ENCODE data around the gene NDUFA12. TPM values are rescaled to one million over a fixed set of nuclear protein-coding genes. Genes with fewer than 3 reads are reported as not detected.

The NDUFA12 gene
- total and polyA plus RNA-seq, 7 donors: 189 to 389 (median 254) TPM

- Histone ChIP-seq H3K4me1 (peaks cover 18% of the 10 kb centered on the region), H3K27ac (no peak overlapping the region), H3K36me3 (ENCODE audit: insufficient read depth in 1 of 2, low read depth in 1 of 2) (peaks cover 0 to 20% of the 10 kb centered on the region in 2 donors), H3K4me3 (peak overlapping the region; percentile 91), H3K27me3 (ENCODE audit: insufficient read depth in 3 of 3, low read length in 2 of 3) (no peaks in the 10 kb centered on the region), H3K9me3 (peaks cover 8% of the 10 kb centered on the region)
- ATAC-seq (no peak), DNase-seq (no peak)
- TF ChIP-seq CTCF (IDR thresholded peaks at IDR 0.05): no peak
- intact Hi-C loops (cut with DNase I): no loop called here
- WGBS, 3 donors: 90 to 99% (median 98%) methylated on average over 2 of the region's 2 CpGs
Measured at GRCh38 chr12:95004610-95005009, 1.1 kb upstream of the NDUFA12 start.

- H3K27me3 ChIP-seq (ENCODE audit: insufficient read depth in 3 of 3, low read length in 2 of 3): no peaks in the 10 kb centered on the region
- DNase-seq (no peak), ATAC-seq (peak; percentile 4 to 46 (median 36))
- no peak for TF ChIP-seq CTCF (IDR thresholded peaks at IDR 0.05)
- peaks cover 0 to 20% of the 10 kb centered on the region in 2 donors for H3K36me3 ChIP-seq (ENCODE audit: insufficient read depth in 1 of 2, low read depth in 1 of 2)
- H3K4me1 ChIP-seq: peaks cover 23% of the 10 kb centered on the region
- WGBS, 3 donors: 60 to 66% (median 61%) methylated on average over 15 of the region's 15 CpGs
- H3K27ac ChIP-seq: peak overlapping the region; percentile 89
- intact Hi-C loops (cut with DNase I): no loop called here
- peak overlapping the region; percentile 91 for H3K4me3 ChIP-seq
- H3K9me3 ChIP-seq: peaks cover 8% of the 10 kb centered on the region
Measured at GRCh38 chr12:95003921-95004272, 400 bp upstream of the NDUFA12 start.

- ATAC-seq (no peak), DNase-seq (no peak)
- Histone ChIP-seq H3K36me3 (ENCODE audit: insufficient read depth in 1 of 2, low read depth in 1 of 2) (peaks cover 0 to 20% of the 10 kb centered on the region in 2 donors), H3K27me3 (ENCODE audit: insufficient read depth in 3 of 3, low read length in 2 of 3) (no peaks in the 10 kb centered on the region), H3K4me3 (peak overlapping the region; percentile 91), H3K9me3 (peaks cover 6% of the 10 kb centered on the region), H3K27ac (peak overlapping the region; percentile 89), H3K4me1 (peaks cover 32% of the 10 kb centered on the region)
- intact Hi-C loops (cut with DNase I): no loop called here
- TF ChIP-seq CTCF (IDR thresholded peaks at IDR 0.05): no peak
- WGBS, 3 donors: 19 to 25% (median 20%) methylated on average over 3 of the region's 3 CpGs
Measured at GRCh38 chr12:95002754-95003153, 743 bp downstream of the NDUFA12 start.

DNA sequence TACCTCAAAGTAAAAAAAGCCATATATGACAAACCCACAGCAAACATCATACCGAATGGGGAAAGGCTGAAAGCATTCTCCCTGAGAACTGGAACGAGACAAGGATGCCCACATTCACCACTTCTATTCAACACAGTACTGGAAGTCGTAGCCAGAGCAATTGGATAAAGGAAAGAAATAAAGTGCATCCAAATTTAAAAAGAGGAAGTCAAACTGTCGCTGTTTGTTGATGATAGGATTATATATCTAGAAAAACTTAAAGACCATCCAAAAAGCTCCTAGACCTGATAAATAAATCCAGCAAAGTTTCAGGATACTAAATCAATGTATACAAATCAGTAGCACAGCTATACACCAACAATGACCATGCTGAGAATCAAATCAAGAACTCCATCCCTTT, 5.2 kb downstream of the NDUFA12 start:
- peaks cover 0 to 30% of the 10 kb centered on the region in 2 donors for H3K36me3 ChIP-seq (ENCODE audit: insufficient read depth in 1 of 2, low read depth in 1 of 2)
- H3K27ac ChIP-seq: no peak overlapping the region
- H3K4me1 ChIP-seq: peaks cover 28% of the 10 kb centered on the region
- no peak for ATAC-seq
- 52 to 81% (median 68%) methylated on average over 4 of the region's 4 CpGs for WGBS, 3 donors
- H3K4me3 ChIP-seq: no peak overlapping the region
- intact Hi-C loops (cut with DNase I): no loop called here
- no peaks in the 10 kb centered on the region for H3K9me3 ChIP-seq
- no peak for TF ChIP-seq CTCF (IDR thresholded peaks at IDR 0.05)
- no peaks in the 10 kb centered on the region for H3K27me3 ChIP-seq (ENCODE audit: insufficient read depth in 3 of 3, low read length in 2 of 3)
- DNase-seq: no peak

GRCh38 chr12:94997726-94998125, 5.8 kb downstream of the NDUFA12 start:
- no peaks in the 10 kb centered on the region for H3K27me3 ChIP-seq (ENCODE audit: insufficient read depth in 3 of 3, low read length in 2 of 3)
- intact Hi-C loops (cut with DNase I): no loop called here
- ATAC-seq (no peak), DNase-seq (no peak)
- H3K27ac ChIP-seq: no peak overlapping the region
- H3K4me3 ChIP-seq: no peak overlapping the region
- H3K9me3 ChIP-seq: no peaks in the 10 kb centered on the region
- H3K36me3 ChIP-seq (ENCODE audit: insufficient read depth in 1 of 2, low read depth in 1 of 2): peaks cover 0 to 36% of the 10 kb centered on the region in 2 donors
- H3K4me1 ChIP-seq: peaks cover 26% of the 10 kb centered on the region
- TF ChIP-seq CTCF (IDR thresholded peaks at IDR 0.05): no peak

Data from psoas muscle (tissue), 8 donors.